ENCODE measurements around the gene GNAO1. TPM values are rescaled to one million over a fixed set of nuclear protein-coding genes. Genes with fewer than 3 reads are reported as not detected.
A peak's percentile ranks its signal among the peaks of the same experiment; 100 is the strongest.

Gene GNAO1
- total and polyA plus RNA-seq, 2 of the 13 experiments (the other 11 are each of a cell fraction or from before 2014, with no cell fraction given), result not detected

GRCh38 chr16:56350491-56351405, 159.5 kb downstream of the GNAO1 start:
- Histone ChIP-seq H3K79me2 (ENCODE audit: insufficient read depth, low read length) (no peaks in the 10 kb centered on the region), H3K27me3 (ENCODE audit: control insufficient read depth in 1 of 2, insufficient read depth in 2 of 2, low read length in 2 of 2) (peaks cover 5 to 28% of the 10 kb centered on the region in 2 experiments), H3K4me2 (ENCODE audit: low read depth, low read length) (no peak overlapping the region), H4K20me1 (ENCODE audit: insufficient read depth, low read length) (no peaks in the 10 kb centered on the region), H3K4me1 (ENCODE audit: insufficient read depth, low read length) (peaks cover 14% of the 10 kb centered on the region), H3K36me3 (replicated peaks in 1 of 2; ENCODE audit: control insufficient read depth in 1 of 2, insufficient read depth in 2 of 2, low read length in 2 of 2) (no peaks in the 10 kb centered on the region), H2AFZ (ENCODE audit: low read length) (no peak overlapping the region), H3K27ac (ENCODE audit: extremely low read length, insufficient read depth, low read length) (no peak overlapping the region), H3K4me3 (replicated peaks in 1 of 3; ENCODE audit: insufficient read depth in 1 of 3, low read depth in 2 of 3, low read length in 3 of 3) (no peak overlapping the region), H3K9ac (ENCODE audit: insufficient read depth, low read depth, low read length) (no peak overlapping the region), H3K9me3 (ENCODE audit: low read length) (no peaks in the 10 kb centered on the region)
- DNase-seq (ENCODE audit: low spot score) (no peak), FAIRE-seq (no peak), ATAC-seq (no peak)
- BruUV-seq (replicated peaks), result no TSS peak
- ChIA-PET CTCF (ENCODE audit: low intra/inter-chr PET ratio, low total read pairs) (no interaction called here), POLR2A (no interaction called here)
- WGBS (ENCODE audit: low lambda C conversion rate), result 62% methylated on average over 11 of the region's 22 CpGs
- in situ Hi-C loops (cut with HindIII; ENCODE audit: extremely low pct_ligation_motif_present, low pct_unique_long_range_greater_than_20kb) (loop anchor here (10.0 kb wide), 1 partner anchor 56 kb away; no protein-coding TSS in a partner anchor), intact Hi-C loops (cut with micrococcal nuclease; ENCODE audit: unreplicated experiment) (no loop called here)
- TF ChIP-seq ZNF362 (CRISPR knock-in tag; IDR thresholded peaks at IDR 0.05; ENCODE audit: borderline replicate concordance), result no peak
- TF ChIP-seq MNT (IDR thresholded peaks at IDR 0.05), result peak; percentile 97

GRCh38 chr16:56351481-56351880, 160.2 kb downstream of the GNAO1 start:
- POLR2A ChIA-PET, result no interaction called here
- Histone ChIP-seq H3K27me3 (ENCODE audit: control insufficient read depth in 1 of 2, insufficient read depth in 2 of 2, low read length in 2 of 2) (peaks cover 5 to 28% of the 10 kb centered on the region in 2 experiments), H3K9me3 (ENCODE audit: low read length) (no peaks in the 10 kb centered on the region), H3K27ac (ENCODE audit: extremely low read length, insufficient read depth, low read length) (no peak overlapping the region), H3K9ac (ENCODE audit: insufficient read depth, low read depth, low read length) (no peak overlapping the region), H3K79me2 (ENCODE audit: insufficient read depth, low read length) (no peaks in the 10 kb centered on the region), H3K4me3 (replicated peaks in 1 of 3; ENCODE audit: insufficient read depth in 1 of 3, low read depth in 2 of 3, low read length in 3 of 3) (no peak overlapping the region), H2AFZ (ENCODE audit: low read length) (no peak overlapping the region), H4K20me1 (ENCODE audit: insufficient read depth, low read length) (no peaks in the 10 kb centered on the region), H3K4me2 (ENCODE audit: low read depth, low read length) (no peak overlapping the region), H3K36me3 (replicated peaks in 1 of 2; ENCODE audit: control insufficient read depth in 1 of 2, insufficient read depth in 2 of 2, low read length in 2 of 2) (no peaks in the 10 kb centered on the region), H3K4me1 (ENCODE audit: insufficient read depth, low read length) (peaks cover 18% of the 10 kb centered on the region)
- DNase-seq (ENCODE audit: low spot score), result no peak
- BruUV-seq (replicated peaks), result no TSS peak
- FAIRE-seq, result no peak
- WGBS (ENCODE audit: low lambda C conversion rate), result 46% methylated on average over 5 of the region's 6 CpGs
- CTCF ChIA-PET (ENCODE audit: low intra/inter-chr PET ratio, low total read pairs), result no interaction called here
- in situ Hi-C loops (cut with HindIII; ENCODE audit: extremely low pct_ligation_motif_present, low pct_unique_long_range_greater_than_20kb) (loop anchor here (10.0 kb wide), 1 partner anchor 57 kb away; no protein-coding TSS in a partner anchor), intact Hi-C loops (cut with micrococcal nuclease; ENCODE audit: unreplicated experiment) (no loop called here)
- ATAC-seq, result no peak
- TF ChIP-seq ZNF414 (CRISPR knock-in tag; IDR thresholded peaks at IDR 0.05) (no peak), RFXANK (CRISPR knock-in tag; IDR thresholded peaks at IDR 0.05) (no peak), SIX1 (CRISPR knock-in tag; IDR thresholded peaks at IDR 0.05; ENCODE audit: borderline replicate concordance) (no peak), BCL3 (CRISPR knock-in tag; IDR thresholded peaks at IDR 0.05) (no peak), NONO (IDR thresholded peaks at IDR 0.05) (no peak), NONO (CRISPR knock-in tag; conservative IDR thresholded peaks at IDR 0.05) (no peak)

Data from HepG2 (cell line).